ENCODE results near the gene ACTRT1. TPM values are rescaled to one million over a fixed set of nuclear protein-coding genes. Genes with fewer than 3 reads are reported as not detected.

The ACTRT1 gene
- not detected for polyA plus RNA-seq (ENCODE audit: insufficient read length in 3 of 3)

DNA sequence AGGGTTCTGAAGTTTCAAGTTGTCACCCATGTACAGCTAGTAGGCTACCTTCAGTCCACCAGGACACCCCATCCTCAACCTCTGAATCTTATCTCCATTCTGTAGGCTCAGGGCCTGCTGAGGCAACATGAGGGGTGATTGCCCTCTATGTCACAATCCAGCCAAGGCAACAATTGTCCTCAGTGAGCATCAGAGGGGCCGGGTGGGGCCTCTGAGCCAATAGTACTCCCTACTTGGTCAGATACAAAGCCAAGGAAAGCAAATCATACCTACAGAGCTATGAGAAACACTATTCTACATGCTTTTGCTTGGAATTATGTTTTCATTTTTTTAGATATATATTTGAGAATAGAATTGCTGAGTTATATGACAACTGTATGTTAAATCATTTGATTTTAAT, at the start of gene ACTRT1:
TSS of gene ACTRT1 (minus strand) at position 101 of the 400 bp plus-strand sequence. CDS start 197 bp downstream, outside the sequence.
- no peak for DNase-seq (ENCODE audit: low read depth in 3 of 3, low spot score in 2 of 3)

- DNase-seq (ENCODE audit: low read depth in 3 of 3, low spot score in 2 of 3): no peak
Measured at GRCh38 chrX:128078545-128078944, 26.3 kb upstream of the ACTRT1 start.

GRCh38 chrX:128057421-128057820, 5.2 kb upstream of the ACTRT1 start:
- no peak for DNase-seq (ENCODE audit: low read depth in 3 of 3, low spot score in 2 of 3)

DNA sequence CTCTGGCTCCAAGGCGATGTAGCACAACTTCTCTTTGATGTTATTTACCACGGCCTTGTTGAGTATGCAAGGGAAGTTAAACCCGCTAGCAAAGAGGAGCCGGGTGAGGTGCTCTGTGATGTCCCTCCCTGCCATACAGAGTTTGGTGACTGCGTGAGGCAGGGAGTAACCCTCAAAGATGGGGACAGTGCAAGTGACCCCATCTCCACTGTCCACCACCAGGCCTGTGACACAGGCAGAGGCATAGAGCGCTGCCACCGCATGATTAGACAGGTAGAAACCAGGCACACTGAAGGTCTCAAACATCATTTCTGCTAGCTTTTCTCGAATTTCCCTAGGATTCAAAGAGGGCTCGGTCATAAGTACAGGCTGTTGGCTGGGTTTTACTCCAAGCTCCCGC, 677 bp downstream of the ACTRT1 start:
- no peak for DNase-seq (ENCODE audit: low read depth in 3 of 3, low spot score in 2 of 3)

DNA sequence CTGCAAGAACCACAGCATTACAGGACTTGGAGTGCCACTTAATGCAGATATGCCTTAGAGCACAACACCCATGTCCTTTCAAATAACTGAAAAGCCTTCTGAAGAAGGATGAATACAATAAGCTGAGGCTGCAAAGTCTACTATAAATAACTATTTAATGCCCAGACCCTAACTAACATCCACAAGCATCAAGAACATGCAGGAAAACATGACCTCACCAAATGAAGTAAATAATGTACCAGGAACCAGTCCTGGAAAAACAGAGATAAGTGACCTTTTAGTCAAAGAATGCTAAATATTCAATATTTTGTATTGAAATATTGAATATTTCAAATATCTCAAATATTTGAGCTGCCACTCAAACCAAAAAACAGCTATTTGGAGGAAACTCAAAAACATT, 16.9 kb downstream of the ACTRT1 start:
- no peak for DNase-seq (ENCODE audit: low read depth in 3 of 3, low spot score in 2 of 3)

DNA sequence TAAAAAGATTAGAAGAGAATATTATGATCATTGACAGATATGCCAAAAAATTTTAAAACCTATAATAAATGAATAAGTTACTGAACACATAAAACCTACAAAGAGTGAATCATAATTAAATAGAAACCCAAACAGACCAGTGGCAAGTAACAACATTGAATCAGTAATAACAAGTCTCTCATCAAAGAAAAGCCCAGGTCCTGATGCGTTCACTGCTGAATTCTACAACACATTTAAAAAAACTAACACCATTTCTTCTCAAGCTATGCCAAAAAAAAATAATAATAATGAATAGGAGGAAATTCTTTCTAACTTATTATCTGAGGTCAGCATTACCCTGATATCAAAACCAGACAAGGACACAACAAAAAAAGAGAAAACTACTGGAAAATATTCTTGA, 30.6 kb downstream of the ACTRT1 start:
- DNase-seq (ENCODE audit: low read depth in 3 of 3, low spot score in 2 of 3): no peak

DNA sequence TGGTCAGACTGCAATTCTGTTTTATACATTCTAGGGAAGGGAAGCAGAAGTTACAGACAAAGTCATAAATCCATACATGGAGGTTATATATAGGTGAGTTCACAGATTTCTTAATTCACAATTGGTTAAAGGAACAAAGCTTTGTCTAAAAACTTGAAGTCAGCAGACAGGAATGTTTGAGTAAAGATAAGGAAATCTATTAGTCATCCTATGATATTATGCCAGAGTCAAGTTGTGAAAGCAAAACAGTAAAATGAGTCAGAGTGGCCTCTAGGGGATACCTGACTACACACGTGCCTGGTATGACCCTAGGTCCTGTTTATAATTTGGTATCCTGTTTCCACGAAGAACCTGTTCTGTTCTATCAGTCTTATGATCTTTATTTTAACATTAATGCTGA, 31.5 kb downstream of the ACTRT1 start:
- DNase-seq (ENCODE audit: low read depth in 3 of 3, low spot score in 2 of 3): no peak

DNA sequence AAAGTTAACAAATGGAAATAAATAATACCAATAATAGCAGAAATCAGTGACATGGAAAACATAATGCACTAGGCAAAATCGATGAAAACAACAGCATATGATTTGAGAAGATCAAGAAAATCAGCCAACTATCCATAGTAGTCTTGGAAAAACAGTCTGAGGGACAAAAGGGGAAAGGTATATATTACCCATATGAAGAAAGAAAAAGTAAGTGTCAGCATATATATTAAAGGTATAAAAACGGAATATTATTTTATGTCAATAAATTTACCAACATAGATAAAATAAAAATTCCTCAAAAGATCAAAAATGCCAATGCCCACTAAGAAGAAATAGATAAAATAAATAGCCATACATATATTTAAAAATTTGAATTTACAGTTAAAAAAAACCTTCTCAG, 33.0 kb downstream of the ACTRT1 start:
- DNase-seq (ENCODE audit: low read depth in 3 of 3, low spot score in 2 of 3): no peak

- DNase-seq (ENCODE audit: low read depth in 3 of 3, low spot score in 2 of 3): no peak
Measured at GRCh38 chrX:128012015-128012414, 40.2 kb downstream of the ACTRT1 start.

GRCh38 chrX:128007882-128008281, 44.3 kb downstream of the ACTRT1 start:
- DNase-seq (ENCODE audit: low read depth in 3 of 3, low spot score in 2 of 3): no peak

Data from right renal cortex interstitium (tissue), 3 donors.